ENCODE data around the gene ASAP2. TPM values are rescaled to one million over a fixed set of nuclear protein-coding genes. Genes with fewer than 3 reads are reported as not detected.
A peak's percentile ranks its signal among the peaks of the same experiment; 100 is the strongest.

The ASAP2 gene
- total and polyA plus RNA-seq, 9 of the 15 experiments (the other 6 are each of a cell fraction or from before 2014, with no cell fraction given): 0.06 to 4.3 (median 3.1) TPM

DNA sequence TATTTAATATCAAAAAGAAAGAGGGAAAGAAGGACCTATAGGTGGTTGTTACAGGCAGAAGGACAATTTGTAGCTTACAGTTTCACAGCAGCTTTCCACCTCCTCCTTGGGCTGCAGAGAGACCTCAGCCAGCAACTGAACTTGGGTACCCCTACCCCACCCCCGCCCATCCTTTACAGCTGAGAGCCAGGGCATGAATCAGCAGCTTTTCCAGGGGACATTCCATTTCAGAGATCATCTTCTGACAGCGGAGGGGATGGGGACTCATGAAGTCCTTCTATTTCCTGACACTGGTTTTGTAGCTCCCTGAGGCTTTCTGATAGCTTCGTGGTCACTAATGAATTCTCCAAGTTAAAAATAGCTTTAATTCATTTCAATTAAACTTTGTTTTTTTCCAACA, 120.4 kb downstream of the ASAP2 start:
- H3K4me2 ChIP-seq (ENCODE audit: insufficient read depth, low read length): no peak overlapping the region
- BruUV-seq (replicated peaks): no TSS peak
- no peak overlapping the region for H2AFZ ChIP-seq (ENCODE audit: low read depth, low read length)
- no peak overlapping the region for H3K9ac ChIP-seq (ENCODE audit: insufficient read depth in 1 of 2, low read depth in 2 of 2, low read length in 2 of 2)
- ATAC-seq (no peak), FAIRE-seq (no peak), DNase-seq (ENCODE audit: extremely low read depth in 1 of 4, low spot score in 3 of 4) (peak in 2 of 4 experiments; percentile 36 to 44)
- POLR2A ChIA-PET: interaction anchor here (0.9 kb wide), 1 partner anchor 13 kb away, joined by 3 read pairs; no protein-coding TSS in a partner anchor
- no peak overlapping the region for H3K27ac ChIP-seq (ENCODE audit: extremely low read depth, low read depth, low read length)
- H3K79me2 ChIP-seq (ENCODE audit: control insufficient read depth, insufficient read depth, low read length): no peaks in the 10 kb centered on the region
- in situ Hi-C loops (cut with MboI): no loop called here
- intact Hi-C loops (cut with micrococcal nuclease): no loop called here
- CTCF ChIA-PET (ENCODE audit: low intra/inter-chr PET ratio): no interaction called here
- no peaks in the 10 kb centered on the region; the same call in 2 of the 3 replicates for H3K36me3 ChIP-seq (ENCODE audit: control insufficient read depth, insufficient read depth, low read length)
- H3K27me3 ChIP-seq (ENCODE audit: control insufficient read depth in 2 of 2, insufficient read depth in 2 of 2, low read length in 2 of 2): peaks cover 0 to 14% of the 10 kb centered on the region in 2 experiments; a peak in 3 of 5 replicates
- H3K4me1 ChIP-seq (replicated peaks in 1 of 2; ENCODE audit: control insufficient read depth in 2 of 2, insufficient read depth in 2 of 2, low read length in 2 of 2): peaks cover 10 to 23% of the 10 kb centered on the region in 2 experiments
- 3% methylated on average over 3 of the region's 3 CpGs for WGBS (ENCODE audit: insufficient coverage, low coverage, missing lambda C conversion rate)
- no peak overlapping the region for H3K4me3 ChIP-seq
- H3K9me1 ChIP-seq (ENCODE audit: control insufficient read depth, insufficient read depth, low read length): no peaks in the 10 kb centered on the region
- H3K9me3 ChIP-seq (replicated peaks; ENCODE audit: control insufficient read depth, insufficient read depth, low read depth, low read length): no peaks in the 10 kb centered on the region
- no peaks in the 10 kb centered on the region for H4K20me1 ChIP-seq (replicated peaks; ENCODE audit: control insufficient read depth, insufficient read depth, low read length)
- TF ChIP-seq CTBP1 (IDR thresholded peaks at IDR 0.05; ENCODE audit: borderline replicate concordance): 0 out of 2 replicates have a peak, but pooled peaks have one; percentile 37
- no peak for TF ChIP-seq ZNF431 (CRISPR knock-in tag; IDR thresholded peaks at IDR 0.05)
- no peak for TF ChIP-seq LCOR (CRISPR knock-in tag; IDR thresholded peaks at IDR 0.05)
- peak; percentile 35; the same call in 1 of the 2 replicates for TF ChIP-seq TFAP4 (CRISPR knock-in tag; IDR thresholded peaks at IDR 0.05; ENCODE audit: borderline replicate concordance)
- TF ChIP-seq MAFK (IDR thresholded peaks at IDR 0.05; ENCODE audit: low read length): 0 out of 2 replicates have a peak, but pooled peaks have one; percentile 13
- TF ChIP-seq HCFC1 (IDR thresholded peaks at IDR 0.05; ENCODE audit: low read depth, low read length): no peak
- TF ChIP-seq C11orf30 (IDR thresholded peaks at IDR 0.05; ENCODE audit: low read depth): peak; percentile 51
- TF ChIP-seq ADNP (tag; IDR thresholded peaks at IDR 0.05): no peak
- no peak for TF ChIP-seq CREB3L1 (IDR thresholded peaks at IDR 0.05; ENCODE audit: borderline replicate concordance, low read depth)
- TF ChIP-seq, protein P1, sequence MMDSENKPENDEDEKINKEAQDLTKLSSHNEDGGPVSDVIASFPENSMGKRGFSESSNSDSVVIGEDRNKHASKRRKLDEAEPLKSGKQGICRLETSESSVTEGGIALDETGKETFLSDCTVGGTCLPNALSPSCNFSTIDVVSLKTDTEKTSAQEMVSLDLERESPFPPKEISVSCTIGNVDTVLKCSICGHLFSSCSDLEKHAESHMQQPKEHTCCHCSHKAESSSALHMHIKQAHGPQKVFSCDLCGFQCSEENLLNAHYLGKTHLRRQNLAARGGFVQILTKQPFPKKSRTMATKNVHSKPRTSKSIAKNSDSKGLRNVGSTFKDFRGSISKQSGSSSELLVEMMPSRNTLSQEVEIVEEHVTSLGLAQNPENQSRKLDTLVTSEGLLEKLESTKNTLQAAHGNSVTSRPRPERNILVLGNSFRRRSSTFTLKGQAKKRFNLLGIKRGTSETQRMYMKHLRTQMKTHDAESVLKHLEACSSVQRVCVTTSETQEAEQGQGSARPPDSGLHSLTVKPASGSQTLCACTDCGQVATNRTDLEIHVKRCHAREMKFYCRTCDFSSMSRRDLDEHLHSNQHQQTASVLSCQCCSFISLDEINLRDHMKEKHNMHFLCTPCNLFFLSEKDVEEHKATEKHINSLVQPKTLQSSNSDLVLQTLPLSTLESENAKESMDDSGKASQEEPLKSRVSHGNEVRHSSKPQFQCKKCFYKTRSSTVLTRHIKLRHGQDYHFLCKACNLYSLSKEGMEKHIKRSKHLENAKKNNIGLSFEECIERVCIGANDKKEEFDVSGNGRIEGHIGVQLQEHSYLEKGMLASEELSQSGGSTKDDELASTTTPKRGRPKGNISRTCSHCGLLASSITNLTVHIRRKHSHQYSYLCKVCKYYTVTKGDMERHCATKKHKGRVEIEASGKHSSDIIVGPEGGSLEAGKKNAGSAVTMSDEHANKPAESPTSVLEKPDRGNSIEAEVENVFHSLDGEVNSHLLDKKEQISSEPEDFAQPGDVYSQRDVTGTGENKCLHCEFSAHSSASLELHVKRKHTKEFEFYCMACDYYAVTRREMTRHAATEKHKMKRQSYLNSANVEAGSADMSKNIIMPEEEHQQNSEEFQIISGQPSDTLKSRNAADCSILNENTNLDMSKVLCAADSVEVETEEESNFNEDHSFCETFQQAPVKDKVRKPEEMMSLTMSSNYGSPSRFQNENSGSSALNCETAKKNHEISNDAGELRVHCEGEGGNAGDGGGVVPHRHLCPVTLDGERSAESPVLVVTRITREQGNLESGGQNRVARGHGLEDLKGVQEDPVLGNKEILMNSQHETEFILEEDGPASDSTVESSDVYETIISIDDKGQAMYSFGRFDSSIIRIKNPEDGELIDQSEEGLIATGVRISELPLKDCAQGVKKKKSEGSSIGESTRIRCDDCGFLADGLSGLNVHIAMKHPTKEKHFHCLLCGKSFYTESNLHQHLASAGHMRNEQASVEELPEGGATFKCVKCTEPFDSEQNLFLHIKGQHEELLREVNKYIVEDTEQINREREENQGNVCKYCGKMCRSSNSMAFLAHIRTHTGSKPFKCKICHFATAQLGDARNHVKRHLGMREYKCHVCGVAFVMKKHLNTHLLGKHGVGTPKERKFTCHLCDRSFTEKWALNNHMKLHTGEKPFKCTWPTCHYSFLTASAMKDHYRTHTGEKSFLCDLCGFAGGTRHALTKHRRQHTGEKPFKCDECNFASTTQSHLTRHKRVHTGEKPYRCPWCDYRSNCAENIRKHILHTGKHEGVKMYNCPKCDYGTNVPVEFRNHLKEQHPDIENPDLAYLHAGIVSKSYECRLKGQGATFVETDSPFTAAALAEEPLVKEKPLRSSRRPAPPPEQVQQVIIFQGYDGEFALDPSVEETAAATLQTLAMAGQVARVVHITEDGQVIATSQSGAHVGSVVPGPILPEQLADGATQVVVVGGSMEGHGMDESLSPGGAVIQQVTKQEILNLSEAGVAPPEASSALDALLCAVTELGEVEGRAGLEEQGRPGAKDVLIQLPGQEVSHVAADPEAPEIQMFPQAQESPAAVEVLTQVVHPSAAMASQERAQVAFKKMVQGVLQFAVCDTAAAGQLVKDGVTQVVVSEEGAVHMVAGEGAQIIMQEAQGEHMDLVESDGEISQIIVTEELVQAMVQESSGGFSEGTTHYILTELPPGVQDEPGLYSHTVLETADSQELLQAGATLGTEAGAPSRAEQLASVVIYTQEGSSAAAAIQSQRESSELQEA (IDR thresholded peaks at IDR 0.05; ENCODE audit: low read depth): no peak
- TF ChIP-seq TCF7 (IDR thresholded peaks at IDR 0.05; ENCODE audit: borderline replicate concordance): no peak
- no peak for TF ChIP-seq HDAC6 (IDR thresholded peaks at IDR 0.05; ENCODE audit: low read depth, low read length)
- peak; percentile 8; the same call in 1 of the 2 replicates for TF ChIP-seq MAFF (IDR thresholded peaks at IDR 0.05; ENCODE audit: low read length)
- peak; percentile 79 for TF ChIP-seq NFE2 (IDR thresholded peaks at IDR 0.05; ENCODE audit: low read depth)
